Panc1 (cell line): Measurements from ENCODE around the gene PRELID3B. TPM values are rescaled to one million over a fixed set of nuclear protein-coding genes. Genes with fewer than 3 reads are reported as not detected.

ENCODE experiments used
- ATAC-seq: fragments of 200-7000 bp; cut with Tn5 transposase; 2 replicates; pipeline ENCODE4 v1.9.1; 2020; ENCODE audit warnings: mild to moderate bottlenecking, moderate library complexity
- BruUV-seq: library from RNA; stranded (reverse); fragments of 400-500 nt; replicated peaks from 2 replicates; lab custom pipeline; 2021; lab: Mats Ljungman, UMichigan
- CTCF ChIA-PET: fragments of 300-600 bp; sonication (Branson Sonifier 250); formaldehyde crosslinking; loops from one replicate; lab custom pipeline; 2022; ENCODE audit warnings: antibody characterized with exemption; lab: Charles Lee
- POLR2A ChIA-PET: fragments of 300-600 bp; sonication (Branson Sonifier 250); formaldehyde crosslinking; loops from one replicate; lab custom pipeline; 2022; ENCODE audit warnings: antibody characterized with exemption; lab: Charles Lee
- DNase-seq: peaks from one replicate; pipeline ENCODE4 v3.0.0-alpha.2; 2010; ENCODE audit warnings: low read depth, low spot score
- H3K27ac ChIP-seq: 2 replicates; pipeline ENCODE4 v1.5.1; 2011; ENCODE audit warnings: mild to moderate bottlenecking, low read length, inconsistent platforms
- H3K27me3 ChIP-seq: fragments of 200-500 bp; sonication (Bioruptor generic); 2 replicates; pipeline ENCODE4 v1.6.0; 2014; ENCODE audit warnings: low read length, inconsistent platforms; ENCODE audit not compliant: control insufficient read depth, insufficient read depth
- H3K36me3 ChIP-seq: fragments of 200-500 bp; sonication (Bioruptor generic); 2 replicates; pipeline ENCODE4 v1.5.1; 2014; ENCODE audit warnings: inconsistent platforms, mild to moderate bottlenecking, low read length, moderate library complexity; ENCODE audit not compliant: control insufficient read depth, insufficient read depth
- H3K4me1 ChIP-seq: 2 replicates; pipeline ENCODE4 v1.5.1; 2011; ENCODE audit warnings: inconsistent platforms, mild to moderate bottlenecking, low read length, moderate library complexity; ENCODE audit not compliant: control insufficient read depth, insufficient read depth
- H3K4me3 ChIP-seq, 2 experiments: 2 replicates each; pipeline ENCODE4 v1.5.1; 2011 to 2012; ENCODE audit warnings: low read depth in 2 of 2, low read length in 2 of 2, mild to moderate bottlenecking in 2 of 2, inconsistent platforms in 1 of 2, moderate library complexity in 1 of 2
- H3K9me3 ChIP-seq: fragments of 200-500 bp; sonication (Bioruptor generic); 2 replicates; pipeline ENCODE4 v1.5.1; 2014; ENCODE audit warnings: low read depth, mild to moderate bottlenecking, inconsistent platforms, low read length, moderate library complexity; ENCODE audit not compliant: control insufficient read depth, insufficient read depth
- POLR2AphosphoS5 ChIP-seq: IDR thresholded peaks from 2 replicates; pipeline ENCODE4 v1.6.1; 2012; ENCODE audit warnings: mild to moderate bottlenecking, low read depth, low read length, moderate library complexity
- SIN3A ChIP-seq: IDR thresholded peaks from 2 replicates; pipeline ENCODE4 v1.6.1; 2012; ENCODE audit warnings: low read depth, mild to moderate bottlenecking, low read length, moderate library complexity, borderline replicate concordance; ENCODE audit not compliant: insufficient read depth
- TCF7L2 ChIP-seq: IDR thresholded peaks from 2 replicates; pipeline ENCODE4 v1.6.1; 2011; ENCODE audit warnings: mild to moderate bottlenecking, low read depth, low read length, inconsistent platforms
- in situ Hi-C: cut with HindIII; loops from 2 replicates; pipeline ENCODE4 v1.10.0; 2016; ENCODE audit warnings: low sequenced_read_pairs, low pct_unique_long_range_greater_than_20kb
- intact Hi-C: fragments of 100-400 bp; cut with micrococcal nuclease; formaldehyde crosslinking; loops from one replicate; pipeline ENCODE4 v1.10.0; 2022; ENCODE audit not compliant: unreplicated experiment
- total RNA-seq: library from RNA; stranded (reverse); gene quantifications from one replicate; pipeline ENCODE4 v1.2.1, GENCODE V29; 2021; ENCODE audit not compliant: unreplicated experiment
- TF ChIP-seq, protein P1 (sequence below), 2 experiments: IDR thresholded peaks; 2 replicates each; pipeline ENCODE4 v1.6.1; 2011 to 2012; ENCODE audit warnings: low read depth in 2 of 2, control low read depth in 1 of 2, low read length in 1 of 2, mild to moderate bottlenecking in 1 of 2, moderate library complexity in 1 of 2; ENCODE audit not compliant: insufficient read depth in 1 of 2
- TF ChIP-seq, protein P2 (sequence below): fragments of 450-650 bp; IDR thresholded peaks from 2 replicates; pipeline ENCODE4 v1.5.1; 2017; ENCODE audit warnings: mild to moderate bottlenecking

The PRELID3B gene
- total RNA-seq, 1 experiment from 2014 or later = 131 TPM

GRCh38 chr20:59073582-59073981, 31.0 kb upstream of the PRELID3B start:
- ChIA-PET CTCF (interaction anchor here (0.5 to 0.7 kb wide), 2 partner anchors 161 to 422 kb away, joined by 3 to 4 read pairs; no protein-coding TSS in a partner anchor), POLR2A (no interaction called here)
- Histone ChIP-seq H3K27ac (no peak overlapping the region), H3K36me3 (no peaks in the 10 kb centered on the region), H3K4me1 (no peaks in the 10 kb centered on the region), H3K4me3 (no peak overlapping the region), H3K9me3 (no peaks in the 10 kb centered on the region), H3K27me3 (peaks cover 38% of the 10 kb centered on the region)
- TF ChIP-seq, protein P1, sequence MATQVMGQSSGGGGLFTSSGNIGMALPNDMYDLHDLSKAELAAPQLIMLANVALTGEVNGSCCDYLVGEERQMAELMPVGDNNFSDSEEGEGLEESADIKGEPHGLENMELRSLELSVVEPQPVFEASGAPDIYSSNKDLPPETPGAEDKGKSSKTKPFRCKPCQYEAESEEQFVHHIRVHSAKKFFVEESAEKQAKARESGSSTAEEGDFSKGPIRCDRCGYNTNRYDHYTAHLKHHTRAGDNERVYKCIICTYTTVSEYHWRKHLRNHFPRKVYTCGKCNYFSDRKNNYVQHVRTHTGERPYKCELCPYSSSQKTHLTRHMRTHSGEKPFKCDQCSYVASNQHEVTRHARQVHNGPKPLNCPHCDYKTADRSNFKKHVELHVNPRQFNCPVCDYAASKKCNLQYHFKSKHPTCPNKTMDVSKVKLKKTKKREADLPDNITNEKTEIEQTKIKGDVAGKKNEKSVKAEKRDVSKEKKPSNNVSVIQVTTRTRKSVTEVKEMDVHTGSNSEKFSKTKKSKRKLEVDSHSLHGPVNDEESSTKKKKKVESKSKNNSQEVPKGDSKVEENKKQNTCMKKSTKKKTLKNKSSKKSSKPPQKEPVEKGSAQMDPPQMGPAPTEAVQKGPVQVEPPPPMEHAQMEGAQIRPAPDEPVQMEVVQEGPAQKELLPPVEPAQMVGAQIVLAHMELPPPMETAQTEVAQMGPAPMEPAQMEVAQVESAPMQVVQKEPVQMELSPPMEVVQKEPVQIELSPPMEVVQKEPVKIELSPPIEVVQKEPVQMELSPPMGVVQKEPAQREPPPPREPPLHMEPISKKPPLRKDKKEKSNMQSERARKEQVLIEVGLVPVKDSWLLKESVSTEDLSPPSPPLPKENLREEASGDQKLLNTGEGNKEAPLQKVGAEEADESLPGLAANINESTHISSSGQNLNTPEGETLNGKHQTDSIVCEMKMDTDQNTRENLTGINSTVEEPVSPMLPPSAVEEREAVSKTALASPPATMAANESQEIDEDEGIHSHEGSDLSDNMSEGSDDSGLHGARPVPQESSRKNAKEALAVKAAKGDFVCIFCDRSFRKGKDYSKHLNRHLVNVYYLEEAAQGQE (IDR thresholded peaks at IDR 0.05; ENCODE audit: insufficient read depth in 1 of 2, low read depth in 2 of 2, low read length in 1 of 2) = no peak
- no peak for TF ChIP-seq TCF7L2
- TF ChIP-seq POLR2AphosphoS5 = no peak
- TF ChIP-seq, protein P2, sequence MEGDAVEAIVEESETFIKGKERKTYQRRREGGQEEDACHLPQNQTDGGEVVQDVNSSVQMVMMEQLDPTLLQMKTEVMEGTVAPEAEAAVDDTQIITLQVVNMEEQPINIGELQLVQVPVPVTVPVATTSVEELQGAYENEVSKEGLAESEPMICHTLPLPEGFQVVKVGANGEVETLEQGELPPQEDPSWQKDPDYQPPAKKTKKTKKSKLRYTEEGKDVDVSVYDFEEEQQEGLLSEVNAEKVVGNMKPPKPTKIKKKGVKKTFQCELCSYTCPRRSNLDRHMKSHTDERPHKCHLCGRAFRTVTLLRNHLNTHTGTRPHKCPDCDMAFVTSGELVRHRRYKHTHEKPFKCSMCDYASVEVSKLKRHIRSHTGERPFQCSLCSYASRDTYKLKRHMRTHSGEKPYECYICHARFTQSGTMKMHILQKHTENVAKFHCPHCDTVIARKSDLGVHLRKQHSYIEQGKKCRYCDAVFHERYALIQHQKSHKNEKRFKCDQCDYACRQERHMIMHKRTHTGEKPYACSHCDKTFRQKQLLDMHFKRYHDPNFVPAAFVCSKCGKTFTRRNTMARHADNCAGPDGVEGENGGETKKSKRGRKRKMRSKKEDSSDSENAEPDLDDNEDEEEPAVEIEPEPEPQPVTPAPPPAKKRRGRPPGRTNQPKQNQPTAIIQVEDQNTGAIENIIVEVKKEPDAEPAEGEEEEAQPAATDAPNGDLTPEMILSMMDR = no peak
- TF ChIP-seq SIN3A = no peak
- BruUV-seq = no TSS peak
- in situ Hi-C loops = no loop called here
- intact Hi-C loops = no loop called here
- ATAC-seq (no peak), DNase-seq (no peak)

DNA sequence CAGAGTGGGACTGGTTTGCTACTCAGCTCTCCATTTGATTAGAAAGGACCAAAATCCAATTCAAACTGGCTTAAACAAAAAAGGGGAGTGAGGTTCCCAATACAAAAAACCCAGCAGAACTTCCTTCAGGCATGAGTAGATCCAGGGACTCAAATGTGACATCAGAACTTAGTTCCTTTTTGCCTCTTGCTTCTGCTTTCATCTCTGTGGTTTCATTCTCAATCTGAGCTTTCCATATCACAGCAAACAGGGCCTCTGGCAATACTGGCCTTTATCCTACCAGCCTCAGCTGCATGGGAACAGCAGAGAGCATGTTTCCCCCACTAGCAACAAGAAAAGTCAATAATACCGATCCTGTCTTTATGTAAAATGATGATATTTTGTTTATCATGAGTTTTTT, 28.6 kb upstream of the PRELID3B start:
- no TSS peak for BruUV-seq
- no peak overlapping the region for H3K4me3 ChIP-seq
- no peak overlapping the region for H3K27ac ChIP-seq
- ATAC-seq = no peak
- no peak for DNase-seq
- ChIA-PET CTCF (no interaction called here), POLR2A (no interaction called here)
- H3K4me1 ChIP-seq = no peaks in the 10 kb centered on the region
- peaks cover 33% of the 10 kb centered on the region for H3K27me3 ChIP-seq
- H3K9me3 ChIP-seq = no peaks in the 10 kb centered on the region
- intact Hi-C loops (no loop called here), in situ Hi-C loops (no loop called here)
- H3K36me3 ChIP-seq = no peaks in the 10 kb centered on the region
- TF ChIP-seq, protein P2 = no peak
- TF ChIP-seq TCF7L2 (no peak), SIN3A (no peak), POLR2AphosphoS5 (no peak)
- TF ChIP-seq, protein P1 (IDR thresholded peaks at IDR 0.05; ENCODE audit: insufficient read depth in 1 of 2, low read depth in 2 of 2, low read length in 1 of 2) = no peak
